ENCODE data around the gene PCDH9. TPM values are rescaled to one million over a fixed set of nuclear protein-coding genes. Genes with fewer than 3 reads are reported as not detected.

The PCDH9 gene
- total RNA-seq, 1 donor from 2014 or later, result 0.40 TPM

DNA sequence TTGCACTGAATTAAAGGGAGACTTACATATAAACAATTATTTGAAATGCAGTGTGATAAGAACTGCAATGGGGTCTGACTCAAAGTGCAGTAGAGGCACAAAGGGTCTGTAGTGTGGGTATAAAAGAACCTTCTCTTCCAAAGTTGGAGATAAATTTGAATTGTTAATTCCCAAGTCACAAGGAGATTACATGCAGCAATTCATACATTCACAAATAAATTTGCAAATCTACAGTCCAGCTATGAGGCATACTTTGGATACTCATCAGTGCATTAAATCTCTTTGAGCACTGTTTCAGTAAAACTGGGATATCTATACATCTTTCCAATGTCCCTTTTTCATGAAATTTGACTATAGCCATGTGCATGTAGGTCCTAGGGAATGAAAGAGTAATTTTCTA is 799.4 kb downstream of the PCDH9 start:
- DNase-seq (ENCODE audit: low read depth), result no peak
- H3K4me3 ChIP-seq (ENCODE audit: low read depth, low read length), result no peak overlapping the region
- TF ChIP-seq, protein P1, sequence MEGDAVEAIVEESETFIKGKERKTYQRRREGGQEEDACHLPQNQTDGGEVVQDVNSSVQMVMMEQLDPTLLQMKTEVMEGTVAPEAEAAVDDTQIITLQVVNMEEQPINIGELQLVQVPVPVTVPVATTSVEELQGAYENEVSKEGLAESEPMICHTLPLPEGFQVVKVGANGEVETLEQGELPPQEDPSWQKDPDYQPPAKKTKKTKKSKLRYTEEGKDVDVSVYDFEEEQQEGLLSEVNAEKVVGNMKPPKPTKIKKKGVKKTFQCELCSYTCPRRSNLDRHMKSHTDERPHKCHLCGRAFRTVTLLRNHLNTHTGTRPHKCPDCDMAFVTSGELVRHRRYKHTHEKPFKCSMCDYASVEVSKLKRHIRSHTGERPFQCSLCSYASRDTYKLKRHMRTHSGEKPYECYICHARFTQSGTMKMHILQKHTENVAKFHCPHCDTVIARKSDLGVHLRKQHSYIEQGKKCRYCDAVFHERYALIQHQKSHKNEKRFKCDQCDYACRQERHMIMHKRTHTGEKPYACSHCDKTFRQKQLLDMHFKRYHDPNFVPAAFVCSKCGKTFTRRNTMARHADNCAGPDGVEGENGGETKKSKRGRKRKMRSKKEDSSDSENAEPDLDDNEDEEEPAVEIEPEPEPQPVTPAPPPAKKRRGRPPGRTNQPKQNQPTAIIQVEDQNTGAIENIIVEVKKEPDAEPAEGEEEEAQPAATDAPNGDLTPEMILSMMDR (conservative IDR thresholded peaks at IDR 0.05; ENCODE audit: low read depth, low read length), result no peak

DNA sequence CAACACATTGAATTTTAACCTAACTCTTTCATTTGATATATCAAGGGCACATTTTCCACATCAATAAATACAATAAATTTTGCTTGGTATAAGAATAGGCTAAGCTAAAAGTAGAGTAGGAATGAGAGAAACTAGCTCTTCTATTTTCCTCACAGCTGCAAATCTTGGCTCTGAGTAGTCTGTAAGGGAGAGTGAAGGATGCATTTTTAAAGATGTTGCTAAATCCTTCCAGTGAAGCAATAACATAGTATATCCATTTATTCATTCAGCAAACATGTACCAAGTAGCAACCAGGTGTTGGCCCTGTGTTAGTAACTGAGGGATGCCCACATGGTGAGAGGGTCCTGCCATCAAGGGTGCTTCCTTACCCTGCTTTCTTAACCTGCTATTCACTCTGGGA is 799.9 kb downstream of the PCDH9 start:
- H3K4me3 ChIP-seq (ENCODE audit: low read depth, low read length), result no peak overlapping the region
- TF ChIP-seq, protein P1 (conservative IDR thresholded peaks at IDR 0.05; ENCODE audit: low read depth, low read length), result no peak
- DNase-seq (ENCODE audit: low read depth), result no peak

DNA sequence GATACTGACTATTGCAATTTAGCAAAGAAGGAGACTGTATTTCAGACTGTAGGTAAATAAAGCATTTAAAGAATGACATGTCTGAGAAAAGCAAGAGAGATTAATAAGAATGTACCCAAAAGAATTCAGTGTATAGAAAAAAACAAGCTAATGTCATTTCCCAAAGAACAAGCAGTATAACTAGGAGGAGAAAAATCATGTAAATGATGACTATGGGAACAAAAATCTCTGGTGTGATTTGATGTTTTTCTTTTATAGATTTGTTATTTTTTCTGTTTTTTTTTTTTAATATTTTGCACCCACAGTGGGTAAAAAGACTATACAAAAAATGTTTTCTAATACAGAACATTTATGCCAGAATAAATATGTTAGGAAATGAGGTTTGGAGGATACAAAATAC is 801.0 kb downstream of the PCDH9 start:
- DNase-seq (ENCODE audit: low read depth), result no peak
- H3K4me3 ChIP-seq (ENCODE audit: low read depth, low read length), result no peak overlapping the region
- TF ChIP-seq, protein P1 (conservative IDR thresholded peaks at IDR 0.05; ENCODE audit: low read depth, low read length), result no peak

DNA sequence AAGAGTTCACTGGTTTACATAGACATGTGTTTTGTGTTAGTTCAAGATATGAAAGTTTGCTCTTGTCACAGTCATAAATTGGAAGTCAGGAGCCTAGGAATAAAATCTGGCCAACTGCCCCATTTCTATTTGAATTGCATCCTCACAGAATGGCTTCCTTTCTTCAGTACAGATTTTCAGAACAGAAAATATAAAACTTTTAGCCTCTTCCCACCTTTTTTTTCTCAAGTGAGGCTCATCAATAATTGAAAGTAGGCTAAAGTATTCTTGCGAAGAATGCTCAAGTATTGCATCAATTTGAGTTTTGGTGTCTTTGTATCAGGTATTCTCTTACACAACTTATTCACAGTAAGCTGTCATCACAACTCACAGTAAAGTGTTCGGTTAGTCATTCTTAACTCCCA is 802.7 kb downstream of the PCDH9 start:
- no peak overlapping the region for H3K4me3 ChIP-seq (ENCODE audit: low read depth, low read length)
- TF ChIP-seq, protein P1 (conservative IDR thresholded peaks at IDR 0.05; ENCODE audit: low read depth, low read length), result no peak
- no peak for DNase-seq (ENCODE audit: low read depth)

DNA sequence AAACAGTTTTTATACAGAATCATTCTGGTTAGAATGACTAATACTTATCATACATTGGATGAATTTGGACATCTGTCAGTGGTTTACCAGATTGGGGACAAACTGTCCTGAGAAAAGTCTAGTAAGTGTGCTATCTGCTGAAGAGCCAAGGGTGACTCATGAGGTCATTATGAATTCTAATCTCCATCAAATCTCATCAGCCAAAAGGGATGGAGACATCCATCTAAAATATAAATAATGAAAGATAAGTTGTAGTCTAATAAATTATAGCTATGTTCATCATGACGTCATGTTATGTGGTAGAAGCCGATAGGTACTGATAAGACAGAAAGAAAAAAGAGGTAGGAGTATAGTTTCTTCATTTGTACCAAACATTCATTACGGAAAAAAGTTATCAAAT is 804.4 kb downstream of the PCDH9 start:
- H3K4me3 ChIP-seq (ENCODE audit: low read depth, low read length), result no peak overlapping the region
- TF ChIP-seq, protein P1 (conservative IDR thresholded peaks at IDR 0.05; ENCODE audit: low read depth, low read length), result no peak
- DNase-seq (ENCODE audit: low read depth), result no peak

DNA sequence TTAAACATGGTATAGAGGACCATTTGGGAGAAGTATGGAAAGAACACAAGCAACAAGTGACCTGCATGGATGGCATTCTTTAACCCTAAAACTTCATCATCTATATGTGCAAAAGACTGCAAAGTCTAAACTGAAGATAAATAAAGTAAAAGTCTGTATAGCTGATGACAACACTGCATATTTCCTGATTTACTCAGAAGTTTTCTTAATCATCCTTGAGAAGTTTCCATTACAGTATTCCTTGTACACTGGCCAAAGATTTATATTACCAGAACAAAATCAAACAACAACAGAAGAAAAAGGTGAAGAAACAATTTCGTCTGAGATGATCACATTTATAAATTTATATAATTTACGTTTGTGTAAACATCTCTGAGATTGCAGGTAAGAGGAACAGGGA is 805.7 kb downstream of the PCDH9 start:
- H3K4me3 ChIP-seq (ENCODE audit: low read depth, low read length), result no peak overlapping the region
- DNase-seq (ENCODE audit: low read depth), result no peak
- TF ChIP-seq, protein P1 (conservative IDR thresholded peaks at IDR 0.05; ENCODE audit: low read depth, low read length), result no peak

DNA sequence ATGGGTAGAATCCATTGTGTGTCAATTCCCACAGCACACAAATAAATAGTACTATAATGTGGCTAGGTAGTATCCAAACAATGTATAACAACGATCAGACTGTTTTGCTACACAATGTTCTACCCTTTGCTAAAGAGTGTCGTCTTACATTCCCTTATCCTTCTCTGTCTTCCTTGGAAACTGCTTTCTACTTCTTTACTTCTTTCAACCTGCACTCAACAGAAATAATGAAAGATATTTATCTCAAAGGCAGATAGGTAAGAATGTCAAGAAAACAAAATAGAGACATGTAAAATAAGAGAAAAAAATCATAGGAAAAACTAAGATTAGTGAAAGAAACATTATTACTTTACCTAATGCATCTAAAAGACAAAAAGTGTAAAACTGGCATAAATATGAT is 814.7 kb downstream of the PCDH9 start:
- no peak overlapping the region for H3K4me3 ChIP-seq (ENCODE audit: low read depth, low read length)
- DNase-seq (ENCODE audit: low read depth), result no peak
- TF ChIP-seq, protein P1 (conservative IDR thresholded peaks at IDR 0.05; ENCODE audit: low read depth, low read length), result no peak

Measured in epithelial cell of proximal tubule (primary cell).